Middle frontal gyrus (tissue), 1 donor: ENCODE measurements around the gene PRKN.
"Not testable (repeated sequence)": the region's sequence is repeated elsewhere in the genome, so short reads cannot be mapped to it uniquely, and the experiment has no call there.

Experiments
- DNase-seq: peaks from one replicate; pipeline ENCODE4 v3.0.0-alpha.2; 2015; ENCODE audit warnings: low spot score; ENCODE audit errors: extremely low spot score

PRKN gene

GRCh38 chr6:161522276-161522675 is 1205.3 kb downstream of the PRKN start:
- no peak for DNase-seq

DNA sequence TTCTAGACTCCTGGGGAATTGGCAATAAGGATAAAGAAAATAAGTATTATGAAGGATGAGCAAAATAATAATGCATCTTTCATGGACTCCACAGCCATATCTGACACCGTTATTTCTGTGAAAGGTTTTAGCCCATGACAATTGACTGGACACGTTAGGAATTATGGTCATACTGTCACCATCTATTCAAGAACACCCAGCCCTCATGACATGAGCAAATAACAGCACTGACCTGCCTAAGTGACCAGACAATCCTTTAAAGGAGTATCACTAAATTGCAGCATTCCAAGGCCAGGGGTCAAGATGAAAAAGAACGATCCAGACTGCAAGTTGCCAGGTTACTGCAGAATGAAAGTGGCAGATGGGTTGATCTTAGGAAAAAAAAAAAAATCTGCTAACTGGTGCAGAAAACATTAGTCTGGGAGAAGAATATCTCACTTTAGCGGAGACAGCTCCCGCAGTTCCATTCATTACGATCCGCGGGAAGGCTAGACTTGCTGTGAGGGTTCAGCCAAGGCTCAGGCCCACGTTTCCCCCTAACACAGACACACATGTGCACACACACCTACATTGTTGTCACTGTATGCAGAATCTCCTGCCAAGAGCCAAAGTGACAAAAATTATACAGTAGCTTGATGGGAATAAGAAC is 1216.0 kb downstream of the PRKN start:
- DNase-seq: no peak

- no peak for DNase-seq
These were observed 1219.2 kb downstream of the PRKN start for GRCh38 chr6:161508341-161508740.

DNA sequence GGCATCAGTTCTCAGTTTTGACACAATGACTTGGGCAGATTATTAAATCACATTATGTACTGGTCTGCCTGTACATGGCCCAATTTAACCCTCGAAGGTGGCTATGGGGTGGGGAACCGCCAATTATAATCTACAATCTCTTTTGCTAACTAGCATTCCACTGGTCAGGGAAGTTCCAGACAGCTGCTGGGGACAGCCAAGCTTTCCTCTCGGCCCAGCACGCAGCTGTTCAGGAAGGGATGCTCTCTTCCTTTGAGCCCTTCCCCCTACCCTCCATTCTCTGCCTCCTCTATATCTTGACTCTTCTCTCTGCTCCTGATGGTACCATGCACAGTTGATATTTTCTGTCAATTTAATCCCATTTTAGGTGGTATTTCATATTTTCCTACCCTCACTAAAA is 1220.2 kb downstream of the PRKN start:
- no peak for DNase-seq

DNA sequence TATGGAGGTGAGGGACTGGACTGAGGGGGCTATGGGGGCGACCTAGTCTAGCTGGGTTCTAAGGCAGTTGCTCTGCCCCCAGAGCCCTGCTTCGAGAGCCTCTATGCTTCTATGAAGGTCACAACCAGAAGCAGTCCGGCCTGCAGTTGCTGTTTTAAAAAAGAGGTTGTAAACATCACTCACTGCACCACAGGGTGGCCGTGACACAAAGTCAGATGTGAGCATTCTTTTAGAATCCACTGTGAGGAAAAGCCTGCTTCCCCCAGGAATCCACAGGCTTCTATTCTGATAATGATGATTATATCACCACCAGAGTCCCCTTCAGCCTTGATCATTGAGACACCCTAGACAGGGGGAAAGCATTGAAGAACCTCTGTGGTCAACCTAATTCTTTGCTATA is 1224.0 kb downstream of the PRKN start:
- DNase-seq: no peak

DNA sequence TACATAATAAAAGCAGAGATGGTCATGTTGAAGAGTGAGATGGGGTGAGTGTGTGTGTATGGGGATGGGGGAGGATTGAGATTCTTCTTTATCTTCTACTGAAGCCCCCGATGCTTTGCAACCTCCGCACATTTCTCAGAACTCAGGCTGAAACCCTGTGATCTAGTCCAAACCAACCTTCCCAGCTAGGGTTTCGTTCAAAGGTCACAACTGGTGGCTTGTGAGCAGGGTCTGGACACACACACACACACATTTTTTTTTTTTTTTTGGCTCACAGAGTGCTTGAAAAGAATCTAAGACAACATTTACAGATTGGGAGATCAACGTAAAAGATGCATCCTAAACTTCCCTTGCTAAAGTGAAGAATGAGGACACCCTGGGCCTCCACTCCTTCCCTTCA is 1228.7 kb downstream of the PRKN start:
- DNase-seq: no peak

- no peak for DNase-seq
These were observed 1229.2 kb downstream of the PRKN start for GRCh38 chr6:161498359-161498758.

- no peak for DNase-seq
These were observed 1230.6 kb downstream of the PRKN start for GRCh38 chr6:161496941-161497340.

GRCh38 chr6:161496271-161496670 is 1231.3 kb downstream of the PRKN start:
- not testable (repeated sequence) for DNase-seq

GRCh38 chr6:161494566-161494965 is 1233.0 kb downstream of the PRKN start:
- no peak for DNase-seq

- no peak for DNase-seq
These were observed 1233.9 kb downstream of the PRKN start for GRCh38 chr6:161493576-161494118.

DNA sequence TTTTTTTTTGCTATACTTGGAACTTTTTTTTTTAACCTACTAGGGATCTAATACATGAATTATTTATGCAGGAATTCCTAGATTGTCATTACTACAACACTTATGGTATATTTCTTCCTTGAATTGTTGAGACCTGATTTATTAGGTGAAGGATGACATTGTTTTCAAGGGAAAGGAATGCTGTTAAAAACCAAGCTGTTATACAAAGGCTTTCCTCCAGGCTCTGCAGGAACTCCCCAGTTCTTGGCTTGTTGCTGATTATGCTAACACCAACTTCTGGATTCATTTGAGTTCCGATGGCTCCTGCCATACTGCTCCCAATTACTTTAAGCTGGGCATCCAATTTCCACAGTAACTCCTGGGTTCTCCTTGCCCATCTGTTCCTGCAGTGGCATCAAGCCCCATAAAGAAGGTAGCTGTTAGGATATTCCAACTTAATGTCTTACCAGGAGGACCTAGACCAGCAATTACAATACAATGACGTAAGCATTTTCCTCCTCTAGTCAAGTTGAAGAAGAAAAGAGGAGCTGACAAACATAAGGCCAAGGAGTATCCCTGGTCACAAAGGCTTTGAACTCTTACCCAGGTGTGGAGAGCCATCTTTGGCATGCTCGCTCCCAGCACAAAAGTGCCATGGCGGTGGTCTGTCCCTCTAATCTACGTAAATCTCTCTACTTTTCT is 1237.8 kb downstream of the PRKN start:
- DNase-seq: no peak

GRCh38 chr6:161487694-161488093 is 1239.9 kb downstream of the PRKN start:
- DNase-seq: no peak

DNA sequence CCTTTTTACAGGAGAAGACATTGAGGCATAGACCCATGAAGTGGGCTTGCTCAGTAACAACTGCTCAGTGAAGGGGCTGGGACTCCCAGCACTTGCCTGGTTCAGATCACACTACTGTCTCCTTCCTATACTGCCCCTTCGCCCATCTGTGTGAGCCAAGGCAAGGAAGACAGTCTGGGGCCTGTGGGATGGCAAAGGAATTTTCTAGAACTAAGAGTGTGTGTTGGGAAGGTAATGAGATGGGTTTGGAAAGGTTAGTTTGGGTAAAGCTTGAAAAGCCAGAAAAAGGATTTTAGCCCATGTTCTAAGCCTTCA is 1240.4 kb downstream of the PRKN start:
- DNase-seq: no peak

DNA sequence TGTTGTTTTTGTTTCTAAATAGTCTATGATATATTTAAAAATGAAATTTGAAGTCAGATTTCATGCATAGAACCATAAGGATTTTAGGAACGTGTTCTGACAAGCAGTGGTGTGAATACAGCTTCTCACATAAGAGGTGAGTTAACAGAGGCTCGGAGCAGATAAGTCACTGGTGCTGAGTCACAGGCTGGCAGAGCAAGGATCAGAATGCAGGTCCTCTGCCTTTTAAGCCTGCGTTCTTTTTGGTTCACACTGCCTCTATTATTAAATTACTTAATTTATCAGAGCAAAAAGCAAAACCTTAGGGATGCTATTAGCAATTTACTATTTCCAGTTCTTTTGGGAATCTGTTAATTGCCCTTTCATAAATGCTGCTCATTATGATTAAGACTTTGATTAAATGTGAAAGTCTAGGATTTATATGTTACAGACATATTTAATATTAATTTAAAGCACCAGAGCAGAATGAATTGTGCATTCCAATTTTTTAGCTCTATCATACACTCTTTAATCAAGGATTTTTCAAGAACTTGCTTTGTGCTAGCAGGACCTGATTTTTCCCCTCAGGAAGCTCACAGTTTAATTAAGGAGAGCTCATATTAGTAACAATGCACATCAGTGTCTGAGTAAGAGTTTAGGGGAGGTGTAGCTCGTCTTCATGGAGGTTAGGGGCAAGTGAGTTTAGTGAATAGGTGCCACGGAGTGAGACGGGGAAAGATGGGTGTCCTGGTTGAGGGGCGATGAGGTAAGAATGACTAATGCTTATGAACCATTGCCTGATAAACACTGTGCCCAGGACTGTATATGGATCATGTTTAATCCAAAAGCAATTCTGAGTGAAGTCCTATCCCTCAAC is 1241.0 kb downstream of the PRKN start:
- no peak for DNase-seq

GRCh38 chr6:161482517-161482858 is 1245.1 kb downstream of the PRKN start:
- no peak for DNase-seq

DNA sequence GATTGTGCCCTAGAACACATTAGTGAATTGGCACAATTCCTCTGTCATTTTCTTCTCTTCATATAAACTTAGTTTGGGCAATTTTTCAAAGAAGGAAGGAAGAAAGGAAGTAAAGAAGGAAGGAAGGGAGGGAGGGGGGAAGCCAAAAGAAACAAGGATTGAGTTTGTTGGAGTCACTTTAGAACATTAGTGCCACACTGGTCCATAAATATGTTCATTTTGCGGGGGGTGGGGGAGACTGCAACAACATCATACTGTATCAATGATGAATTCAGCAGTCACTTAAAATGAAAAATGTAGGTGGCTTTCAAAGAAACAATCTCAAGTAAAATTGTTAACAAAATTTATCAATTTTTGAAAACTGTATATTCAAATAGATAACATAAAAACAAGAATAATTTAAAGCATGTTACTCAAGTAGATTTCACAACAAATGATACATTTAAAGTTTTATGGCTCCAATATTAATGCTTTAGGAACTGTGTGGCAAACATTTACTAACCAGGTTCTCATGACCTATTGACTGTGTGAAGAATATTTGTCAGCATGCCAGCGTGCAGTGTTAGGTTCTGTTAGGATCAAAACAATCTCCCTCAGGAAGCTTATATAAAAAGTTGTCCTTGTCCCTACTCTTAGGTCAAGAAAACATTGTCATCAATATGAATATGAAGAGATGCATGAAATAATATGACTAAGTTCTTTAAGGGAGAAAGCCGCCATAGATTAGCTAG is 1245.6 kb downstream of the PRKN start:
- no peak for DNase-seq

DNA sequence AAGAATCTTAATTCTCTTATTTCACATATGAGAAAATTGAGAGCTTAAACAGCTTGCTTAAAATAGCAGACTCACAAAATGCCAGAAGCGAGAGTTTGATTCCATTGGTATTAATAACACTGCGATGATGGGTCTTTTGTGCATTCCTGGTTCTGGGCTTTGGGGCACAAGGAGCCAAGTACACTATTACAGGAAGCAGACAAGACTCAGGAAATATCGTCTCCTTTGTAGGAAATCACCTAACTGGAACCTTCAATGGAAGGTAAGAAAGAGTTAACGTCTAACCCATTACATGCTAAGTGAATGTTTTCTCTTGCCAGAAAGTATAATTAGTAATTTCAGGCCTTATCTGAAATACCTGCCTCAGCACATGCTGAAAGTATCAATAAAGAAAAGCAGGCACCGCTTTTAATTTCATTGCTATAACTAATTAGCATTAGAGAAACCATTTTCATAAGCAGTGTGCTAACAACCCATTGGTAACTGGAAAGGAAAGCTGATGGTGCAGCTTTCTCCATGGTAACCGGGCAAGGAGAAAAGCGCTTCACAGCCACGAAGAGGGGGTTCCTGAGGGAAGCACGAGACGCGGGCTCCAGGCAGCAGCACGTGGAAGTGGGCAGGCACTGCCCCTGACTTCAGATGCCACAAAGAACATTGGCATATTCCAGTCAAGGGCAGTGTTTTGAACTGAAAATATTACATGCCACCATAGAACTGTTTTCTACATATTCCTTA is 1247.0 kb downstream of the PRKN start:
- no peak for DNase-seq

GRCh38 chr6:161479376-161479775 is 1248.2 kb downstream of the PRKN start:
- DNase-seq: no peak

GRCh38 chr6:161477876-161478425 is 1249.6 kb downstream of the PRKN start:
- DNase-seq: no peak

DNA sequence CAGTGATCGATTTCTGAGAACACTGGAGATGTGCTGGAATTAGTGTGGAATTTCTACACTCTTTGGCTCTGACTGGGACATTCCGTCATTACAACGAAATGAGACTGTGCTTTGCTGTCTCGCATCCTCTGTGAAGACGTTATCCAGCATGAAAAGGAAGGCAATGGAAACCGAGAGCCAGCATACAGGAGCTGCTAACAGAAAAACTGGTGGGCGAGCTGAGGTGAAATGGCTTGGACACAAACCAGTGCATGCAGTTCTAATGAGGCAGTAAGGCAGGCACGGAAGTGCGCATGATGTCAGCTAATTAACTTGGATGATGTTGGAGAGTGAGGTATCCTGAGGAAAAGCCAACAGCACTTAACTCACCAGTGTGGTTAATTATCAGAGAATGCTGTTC is 1250.9 kb downstream of the PRKN start:
- no peak for DNase-seq
